NCI-H524 treated with DMSO at 0.1 percent for 48 hours (cell line): ENCODE measurements around the gene TBC1D12.
"Not testable (repeated sequence)": the region's sequence is repeated elsewhere in the genome, so short reads cannot be mapped to it uniquely, and the experiment has no call there.

ENCODE experiments used
- DNase-seq: peaks from one replicate; lab custom pipeline; 2025; lab: John Stamatoyannopoulos, UW

Gene TBC1D12

GRCh38 chr10:94546049-94546900, 143.9 kb downstream of the TBC1D12 start:
- DNase-seq, result no peak

DNA sequence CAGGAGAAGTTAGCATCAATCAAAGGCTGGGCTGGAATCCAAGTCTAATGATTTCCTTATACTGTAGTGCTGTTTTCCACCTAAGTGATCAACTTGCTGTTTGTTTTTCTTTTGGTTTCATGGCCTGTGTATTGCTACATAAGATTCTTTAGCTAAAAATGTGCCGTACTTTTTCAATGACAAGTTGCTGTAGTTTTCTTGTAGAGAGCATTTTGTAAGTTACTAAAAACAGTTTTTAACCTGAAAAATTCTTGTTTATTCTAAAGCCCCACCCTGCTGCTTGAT, 144.5 kb downstream of the TBC1D12 start:
- DNase-seq, result no peak

DNA sequence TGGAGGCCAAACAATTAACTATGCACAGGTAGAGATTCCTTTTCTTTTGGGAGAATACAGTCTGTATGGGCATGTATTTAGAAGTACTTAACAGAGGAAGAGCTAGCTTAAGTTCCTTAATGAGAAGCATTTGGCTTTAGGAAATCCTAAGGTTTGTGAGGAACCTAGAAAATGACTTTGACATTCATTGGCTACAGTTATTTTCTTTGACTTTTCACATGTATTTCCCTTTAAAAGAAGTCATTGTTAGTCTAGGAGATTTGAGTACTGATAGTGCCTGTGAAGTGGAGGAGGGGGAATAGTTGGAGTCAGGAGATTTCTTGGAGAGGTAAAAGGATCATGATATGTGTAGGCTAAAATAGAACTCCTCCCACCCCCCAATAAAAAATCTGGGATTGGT, 146.9 kb downstream of the TBC1D12 start:
- no peak for DNase-seq

- not testable (repeated sequence) for DNase-seq
Observed at GRCh38 chr10:94567714-94568307, 165.5 kb downstream of the TBC1D12 start.

- DNase-seq, result no peak
Observed at GRCh38 chr10:94571081-94571480, 168.7 kb downstream of the TBC1D12 start.

- no peak for DNase-seq
Observed at GRCh38 chr10:94571528-94571927, 169.2 kb downstream of the TBC1D12 start.

- DNase-seq, result no peak
Observed at GRCh38 chr10:94578790-94579189, 176.4 kb downstream of the TBC1D12 start.

DNA sequence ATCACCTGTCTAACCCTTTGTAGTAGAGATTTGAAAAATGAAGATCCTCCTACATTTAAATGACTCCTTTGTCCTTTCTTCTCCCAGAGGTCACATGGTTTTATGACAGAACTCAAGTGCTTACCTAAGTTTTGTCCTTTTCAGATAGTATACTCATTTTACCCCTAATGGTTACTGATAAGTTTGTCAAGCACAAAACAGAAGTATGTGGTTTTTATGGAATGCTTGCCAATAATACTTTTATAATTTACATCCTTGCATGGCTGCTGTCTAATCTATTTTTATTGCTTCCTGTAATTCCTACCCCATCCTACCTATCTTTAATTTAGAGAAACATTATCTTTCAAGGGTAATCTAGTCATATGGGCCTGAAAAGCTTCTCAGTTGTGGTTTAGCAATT, 180.8 kb downstream of the TBC1D12 start:
- no peak for DNase-seq
